Stimulated activated CD8-positive, alpha-beta memory T cell treated with anti-CD3 and anti-CD28 coated beads, Interleukin-15, amount 100 ng/mL, for 48 hours (primary cell): ENCODE data around the gene PRPSAP2.
"Not testable (repeated sequence)": the region's sequence is repeated elsewhere in the genome, so short reads cannot be mapped to it uniquely, and the experiment has no call there.

ENCODE experiments used
- DNase-seq, 2 donors: peaks; one replicate each; pipeline ENCODE4 v3.0.0-alpha.2; 2020; ENCODE audit warnings: low read depth in 2 of 2

The PRPSAP2 gene

DNA sequence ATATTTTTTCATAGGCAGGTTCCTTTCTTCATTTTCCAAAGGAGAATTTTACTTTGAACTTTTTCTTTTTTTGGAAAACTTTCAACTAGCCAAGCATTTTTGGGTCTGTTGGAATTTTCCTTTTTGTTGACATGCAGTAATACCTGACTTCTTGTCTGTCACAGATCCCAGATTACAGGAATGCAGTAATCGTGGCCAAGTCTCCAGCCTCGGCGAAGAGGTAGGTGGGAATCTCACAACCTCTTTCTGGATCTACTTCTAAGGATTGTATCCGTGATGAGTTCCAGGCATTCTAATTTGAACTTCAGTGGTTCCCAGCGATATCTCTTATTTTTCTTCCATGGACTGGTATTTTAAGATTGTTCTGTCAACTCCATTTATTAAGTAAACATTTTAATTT is 31.7 kb downstream of the PRPSAP2 start:
- DNase-seq: no peak

DNA sequence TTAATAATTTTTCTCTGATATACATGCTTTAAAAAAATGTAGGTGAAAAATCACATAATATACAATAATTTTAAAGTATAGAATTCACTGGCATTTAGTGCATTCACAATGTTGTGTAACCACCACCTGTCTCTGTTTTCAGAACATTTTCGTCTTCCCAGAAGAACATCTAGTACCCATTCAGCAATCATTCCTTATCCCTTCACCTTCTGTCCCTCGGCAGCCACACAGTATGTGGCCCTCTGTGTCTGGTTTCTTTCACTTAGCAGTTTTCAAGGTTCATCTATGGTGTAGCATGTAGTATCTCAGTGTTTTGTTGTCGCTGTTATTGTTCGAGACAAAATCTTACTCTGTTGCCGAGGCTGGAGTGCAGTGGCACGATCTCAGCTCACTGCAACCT is 33.6 kb downstream of the PRPSAP2 start:
- DNase-seq: no peak

- DNase-seq: no peak
Measured at GRCh38 chr17:18896146-18896545, 38.2 kb downstream of the PRPSAP2 start.

DNA sequence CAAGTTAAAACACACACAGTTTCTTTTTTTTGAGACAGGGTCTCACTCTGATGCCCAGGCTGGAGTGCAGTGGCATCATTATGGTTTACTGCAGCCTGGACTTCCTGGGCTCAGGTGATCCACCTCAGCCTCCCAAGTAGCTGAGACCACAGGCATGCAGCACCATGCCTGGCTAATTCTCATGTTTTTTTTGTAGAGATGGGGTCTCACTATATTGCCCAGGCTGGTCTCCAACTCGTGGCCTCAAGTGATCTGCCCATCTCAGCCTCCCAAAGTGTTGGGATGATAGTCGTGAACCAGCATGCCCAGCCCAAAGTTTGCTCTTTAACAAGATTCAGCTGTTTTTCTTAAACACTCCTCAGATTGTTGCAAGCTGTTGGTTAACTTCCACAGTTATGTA is 39.0 kb downstream of the PRPSAP2 start:
- no peak for DNase-seq

GRCh38 chr17:18904482-18904881 is 46.6 kb downstream of the PRPSAP2 start:
- DNase-seq: no peak

DNA sequence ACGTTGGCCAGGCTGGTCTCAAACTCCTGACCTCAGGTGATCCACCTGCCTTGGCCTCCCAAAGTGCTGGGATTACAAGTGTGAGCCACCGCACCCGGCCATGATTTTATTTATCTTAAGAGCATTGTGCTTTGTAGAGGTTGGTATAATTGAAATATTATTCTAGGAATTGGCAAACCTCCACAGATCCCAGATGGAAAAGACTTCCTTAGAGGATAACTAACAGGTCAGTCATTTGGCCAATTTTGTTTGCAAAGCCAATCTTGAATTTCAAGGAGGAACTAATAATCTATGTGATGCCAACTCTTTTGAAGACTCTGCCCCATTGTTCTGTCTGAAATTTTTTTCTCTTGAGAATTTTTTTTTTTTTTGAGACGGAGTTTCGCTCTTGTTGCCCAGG is 47.3 kb downstream of the PRPSAP2 start:
- DNase-seq: no peak

DNA sequence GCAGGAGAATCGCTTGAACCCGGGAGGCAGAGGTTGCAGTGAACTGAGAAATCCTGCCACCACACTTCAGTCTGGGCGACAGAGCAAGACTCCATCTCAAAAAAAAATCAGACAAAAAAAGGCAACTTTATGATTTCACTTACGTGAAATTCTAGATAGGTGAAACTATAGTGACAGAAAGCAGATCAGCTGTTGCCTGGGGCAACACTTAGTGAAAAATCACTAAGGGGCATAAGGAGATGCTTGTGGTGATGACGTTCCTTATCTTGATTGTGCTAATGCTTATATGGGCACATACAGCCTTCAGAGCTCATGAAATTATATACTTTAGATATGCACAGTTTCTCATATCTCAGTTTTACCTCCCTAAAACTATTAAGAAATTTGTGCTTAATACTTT is 52.4 kb downstream of the PRPSAP2 start:
- no peak for DNase-seq

DNA sequence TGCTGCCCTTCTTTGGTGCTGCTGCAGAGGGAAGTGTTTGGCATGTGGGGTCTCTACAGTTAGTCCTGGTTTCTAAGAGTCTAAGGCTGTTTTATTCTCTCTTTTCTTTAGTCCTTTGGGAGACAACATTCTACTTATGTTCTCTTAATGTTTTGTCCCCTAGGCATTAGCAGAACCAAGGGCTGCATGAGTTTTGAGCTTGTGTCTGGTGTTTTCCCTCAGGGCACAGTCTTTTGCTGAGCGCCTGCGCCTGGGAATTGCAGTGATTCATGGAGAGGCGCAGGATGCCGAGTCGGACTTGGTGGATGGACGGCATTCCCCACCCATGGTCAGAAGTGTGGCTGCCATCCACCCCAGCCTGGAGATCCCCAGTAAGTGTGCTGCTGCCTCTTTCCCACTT is 53.0 kb downstream of the PRPSAP2 start:
- DNase-seq: no peak

GRCh38 chr17:18916816-18917500 is 59.0 kb downstream of the PRPSAP2 start:
- DNase-seq: no peak

GRCh38 chr17:18917506-18918032 is 59.6 kb downstream of the PRPSAP2 start:
- no peak for DNase-seq

DNA sequence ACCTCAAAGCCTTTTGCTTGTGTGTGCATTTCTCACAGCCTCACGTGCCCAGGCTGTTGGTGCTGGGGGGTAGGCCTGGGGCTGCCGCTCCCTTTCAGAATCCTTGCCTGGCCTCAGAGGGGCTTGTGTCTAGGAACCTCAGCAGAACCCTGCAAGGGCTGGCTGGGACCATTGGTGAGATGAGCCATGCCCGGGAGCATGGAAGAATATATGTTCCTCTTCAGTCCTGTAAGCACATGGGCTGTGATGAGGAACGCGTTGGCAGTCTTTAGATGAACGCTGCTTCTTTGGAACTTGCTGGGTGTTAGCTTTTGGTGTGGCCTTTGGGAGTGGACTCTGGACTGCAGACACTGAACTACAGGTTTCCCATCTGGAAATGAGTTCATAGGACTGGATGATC is 62.0 kb downstream of the PRPSAP2 start:
- no peak for DNase-seq

DNA sequence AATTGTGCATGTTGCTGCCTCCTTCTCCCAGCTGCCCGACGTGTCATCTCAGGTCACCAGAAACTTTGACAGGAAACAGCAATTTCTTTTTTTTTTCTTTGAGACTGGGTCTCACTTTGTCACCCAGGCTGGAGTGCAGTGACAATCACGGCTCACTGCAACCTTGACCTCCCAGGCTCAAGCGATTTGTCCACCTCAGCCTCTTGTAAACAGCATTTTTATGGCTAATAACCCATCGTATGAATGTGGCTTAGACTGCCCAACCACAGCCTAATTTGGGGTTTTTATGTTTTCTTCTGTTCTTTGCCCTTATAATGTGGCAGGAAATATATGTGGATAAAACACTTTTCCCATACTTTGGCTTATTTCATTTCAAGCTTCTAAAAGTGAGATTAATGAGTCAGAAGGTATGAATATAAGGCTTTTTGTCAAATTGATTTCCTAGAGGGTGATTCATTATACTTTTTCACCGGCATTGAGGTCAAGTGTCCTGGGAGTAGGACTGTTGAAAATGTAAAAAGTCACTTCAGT is 63.0 kb downstream of the PRPSAP2 start:
- no peak for DNase-seq

GRCh38 chr17:18921485-18921884 is 63.6 kb downstream of the PRPSAP2 start:
- DNase-seq: no peak

GRCh38 chr17:18921912-18922451 is 64.1 kb downstream of the PRPSAP2 start:
- DNase-seq: no peak

DNA sequence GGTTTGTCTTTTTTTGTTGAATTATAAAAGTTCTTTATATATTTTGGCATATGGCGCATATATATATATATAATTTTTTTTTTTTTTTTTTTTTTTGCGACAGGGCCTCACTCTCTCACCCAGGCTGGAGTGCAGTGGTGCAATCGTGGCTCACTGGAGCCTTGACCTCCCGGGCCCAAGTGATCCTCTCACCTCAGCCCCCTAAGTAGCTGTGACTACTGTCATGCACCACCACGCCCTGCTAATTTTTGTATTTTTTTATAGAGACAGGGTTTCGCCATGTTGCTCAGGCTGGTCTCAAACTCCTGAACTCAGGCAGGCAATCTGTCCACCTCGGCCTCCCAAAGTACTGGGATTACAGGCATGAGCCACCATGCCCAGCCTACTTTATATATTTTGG is 64.7 kb downstream of the PRPSAP2 start:
- DNase-seq: not testable (repeated sequence)

- no peak for DNase-seq
Measured at GRCh38 chr17:18925187-18925586, 67.3 kb downstream of the PRPSAP2 start.

- no peak for DNase-seq
Measured at GRCh38 chr17:18928628-18929125, 70.7 kb downstream of the PRPSAP2 start.

- DNase-seq: no peak
Measured at GRCh38 chr17:18932360-18933055, 74.6 kb downstream of the PRPSAP2 start.

- DNase-seq: no peak
Measured at GRCh38 chr17:18933102-18934058, 75.4 kb downstream of the PRPSAP2 start.

- DNase-seq: no peak
Measured at GRCh38 chr17:18937981-18938691, 80.2 kb downstream of the PRPSAP2 start.

DNA sequence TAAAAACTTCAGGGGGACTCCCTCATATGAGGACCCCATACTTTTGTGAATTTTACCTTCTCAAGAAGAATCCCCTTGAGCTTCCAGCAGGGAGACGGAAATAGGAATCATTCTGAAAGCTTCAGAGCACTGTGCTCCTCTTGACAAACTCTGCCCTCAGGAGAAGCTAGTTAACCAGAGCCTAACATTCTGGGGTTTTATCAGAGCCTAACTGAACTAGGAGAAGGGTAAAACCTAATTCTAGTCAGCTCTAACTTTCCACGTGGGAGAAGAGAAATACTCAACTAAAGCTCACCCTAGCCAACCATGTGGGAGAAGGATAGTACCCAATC is 80.7 kb downstream of the PRPSAP2 start:
- no peak for DNase-seq
